ENCODE data around the gene KLHL26. TPM values are rescaled to one million over a fixed set of nuclear protein-coding genes. Genes with fewer than 3 reads are reported as not detected.

Gene KLHL26
- total RNA-seq, 6 experiments from 2014 or later: 3.6 to 9.3 (median 7.4) TPM

- DNase-seq: no peak
- Mint-ChIP-seq H3K9me3 (no peaks in the 10 kb centered on the region), H3K27ac (no peak overlapping the region), H3K36me3 (ENCODE audit: low read depth) (no peaks in the 10 kb centered on the region), H3K4me1 (ENCODE audit: low read depth) (peaks cover 51% of the 10 kb centered on the region), H3K27me3 (ENCODE audit: insufficient read depth) (peaks cover 5% of the 10 kb centered on the region), H3K4me3 (no peak overlapping the region)
- no peak for TF ChIP-seq CTCF (IDR thresholded peaks at IDR 0.05)
Observed at GRCh38 chr19:18654469-18654868, 17.6 kb downstream of the KLHL26 start.

- Mint-ChIP-seq H3K27ac (no peak overlapping the region), H3K4me3 (no peak overlapping the region), H3K36me3 (ENCODE audit: low read depth) (no peaks in the 10 kb centered on the region), H3K27me3 (ENCODE audit: insufficient read depth) (peaks cover 2% of the 10 kb centered on the region), H3K4me1 (ENCODE audit: low read depth) (peaks cover 50% of the 10 kb centered on the region), H3K9me3 (no peaks in the 10 kb centered on the region)
- no peak for DNase-seq
- no peak for TF ChIP-seq CTCF (IDR thresholded peaks at IDR 0.05)
Observed at GRCh38 chr19:18655173-18655844, 18.5 kb downstream of the KLHL26 start.

- Mint-ChIP-seq H3K4me1 (ENCODE audit: low read depth) (peaks cover 50% of the 10 kb centered on the region), H3K4me3 (no peak overlapping the region)
- TF ChIP-seq CTCF (IDR thresholded peaks at IDR 0.05): no peak
Observed at GRCh38 chr19:18656337-18657086, 19.7 kb downstream of the KLHL26 start.

GRCh38 chr19:18657590-18658365, 20.9 kb downstream of the KLHL26 start:
- Mint-ChIP-seq H3K27me3 (ENCODE audit: insufficient read depth) (peaks cover 2% of the 10 kb centered on the region), H3K4me1 (ENCODE audit: low read depth) (peaks cover 48% of the 10 kb centered on the region), H3K27ac (peak overlapping the region; percentile 75), H3K36me3 (ENCODE audit: low read depth) (no peaks in the 10 kb centered on the region), H3K9me3 (no peaks in the 10 kb centered on the region), H3K4me3 (no peak overlapping the region)
- TF ChIP-seq CTCF (IDR thresholded peaks at IDR 0.05): no peak
- DNase-seq: no peak

More at GRCh38 chr19:18656337-18657086, 19.7 kb downstream of the KLHL26 start:
- Mint-ChIP-seq H3K36me3 (ENCODE audit: low read depth) (no peaks in the 10 kb centered on the region), H3K9me3 (no peaks in the 10 kb centered on the region), H3K27me3 (ENCODE audit: insufficient read depth) (peaks cover 2% of the 10 kb centered on the region), H3K27ac (peak overlapping the region; percentile 26; the same call in 1 of the 2 replicates)
- no peak for DNase-seq

GRCh38 chr19:18658366-18658855, 21.6 kb downstream of the KLHL26 start:
- no peaks in the 10 kb centered on the region for H3K9me3 Mint-ChIP-seq
- peaks cover 2% of the 10 kb centered on the region for H3K27me3 Mint-ChIP-seq (ENCODE audit: insufficient read depth)
- H3K4me3 Mint-ChIP-seq: no peak overlapping the region
- no peak for DNase-seq
- H3K4me1 Mint-ChIP-seq (ENCODE audit: low read depth): peaks cover 52% of the 10 kb centered on the region
- H3K27ac Mint-ChIP-seq: peak overlapping the region; percentile 75
- no peaks in the 10 kb centered on the region for H3K36me3 Mint-ChIP-seq (ENCODE audit: low read depth)
- no peak for TF ChIP-seq CTCF (IDR thresholded peaks at IDR 0.05)
